ENCODE data around the gene RACGAP1. TPM values are rescaled to one million over a fixed set of nuclear protein-coding genes. Genes with fewer than 3 reads are reported as not detected.

The RACGAP1 gene
- total RNA-seq, result 58.3 and 78.9 TPM in 2 replicates

GRCh38 chr12:50025187-50026059 lies at the start of gene RACGAP1:
TSS of gene RACGAP1 (minus strand) at chr12:50025494. CDS start at chr12:50016715, 8,779 bp downstream.

GRCh38 chr12:50057000-50057841 lies 31.9 kb upstream of the RACGAP1 start, which contains the start of gene ASIC1:
TSS of gene ASIC1 (plus strand) at chr12:50057596. CDS start at chr12:50058767, 1,171 bp downstream.

GRCh38 chr12:49972641-49973360 lies 52.5 kb downstream of the RACGAP1 start, which contains the start of gene AQP6:
TSS of gene AQP6 (plus strand) at chr12:49972947. CDS start at chr12:49973174, 227 bp downstream.

GRCh38 chr12:49961111-49961922 lies 64.0 kb downstream of the RACGAP1 start, which contains the start of gene AQP5:
TSS of gene AQP5 (plus strand) at chr12:49961872. CDS start at chr12:49962018, 146 bp downstream.

GRCh38 chr12:49950273-49951251 lies 74.7 kb downstream of the RACGAP1 start, which contains the start of gene AQP2:
TSS of gene AQP2 (plus strand) at chr12:49950737. CDS start at chr12:49950831, 94 bp downstream.

Other genes starting within 250 kb of the RACGAP1 start
- 10.3 and 12.8 TPM in 2 replicates for gene NCKAP5L, start 197.1 kb downstream of the RACGAP1 start, total RNA-seq
- 2.0 and 3.3 TPM in 2 replicates for gene BCDIN3D, start 182.4 kb downstream of the RACGAP1 start, total RNA-seq
- gene FAIM2, start 121.6 kb downstream of the RACGAP1 start, total RNA-seq, result 0.81 and 2.0 TPM in 2 replicates
- gene AQP2, start 74.8 kb downstream of the RACGAP1 start, total RNA-seq, result not detected in 2 replicates
- 0.19 and 0.26 TPM in 2 replicates for gene AQP5, start 63.6 kb downstream of the RACGAP1 start, total RNA-seq
- 0.12 and 0.13 TPM in 2 replicates for gene AQP6, start 52.5 kb downstream of the RACGAP1 start, total RNA-seq
- 1.3 and 1.4 TPM in 2 replicates for gene ASIC1, start 32.1 kb upstream of the RACGAP1 start, total RNA-seq
- 21.8 and 27.8 TPM in 2 replicates for gene SMARCD1, start 59.8 kb upstream of the RACGAP1 start, total RNA-seq
- 0.13 and 0.44 TPM in 2 replicates for gene GPD1, start 78.5 kb upstream of the RACGAP1 start, total RNA-seq
- gene COX14, start 86.7 kb upstream of the RACGAP1 start, total RNA-seq, result 45.6 and 65.3 TPM in 2 replicates
- gene CERS5, start 141.9 kb upstream of the RACGAP1 start, total RNA-seq, result 44.8 and 52.8 TPM in 2 replicates

All from aortic smooth muscle cell (primary cell).